IMR-90 (cell line): ENCODE results near the gene NADK2. TPM values are rescaled to one million over a fixed set of nuclear protein-coding genes. Genes with fewer than 3 reads are reported as not detected.

Source experiments
- ATAC-seq: fragments of 200-7000 bp; cut with Tn5 transposase; 2 replicates; pipeline ENCODE4 v1.9.1; 2020; ENCODE audit warnings: low read depth, mild to moderate bottlenecking, moderate library complexity
- BruUV-seq: library from RNA; stranded (reverse); fragments of 400-500 nt; replicated peaks from 2 replicates; lab custom pipeline; 2021; lab: Mats Ljungman, UMichigan
- CTCF ChIA-PET: fragments of 300-600 bp; formaldehyde crosslinking; extraction: SDS; loops from one replicate; lab custom pipeline; 2021; ENCODE audit warnings: antibody characterized with exemption; lab: Yijun Ruan, JAX
- POLR2A ChIA-PET: fragments of 300-600 bp; sonication (Branson Sonifier 250); formaldehyde crosslinking; loops from one replicate; lab custom pipeline; 2022; ENCODE audit warnings: antibody characterized with exemption; ENCODE audit not compliant: unreplicated experiment; lab: Charles Lee
- DNase-seq: peaks from one replicate; pipeline ENCODE4 v3.0.0; 2013
- H2AFZ ChIP-seq: replicated peaks from 2 replicates; pipeline ENCODE3; 2013; ENCODE audit warnings: low read length, mild to moderate bottlenecking; ENCODE audit not compliant: poor library complexity
- H2AK5ac ChIP-seq: 2 replicates; pipeline ENCODE4 v1.6.1; 2013; ENCODE audit warnings: low read depth, low read length, inconsistent platforms
- H2AK9ac ChIP-seq: replicated peaks from 2 replicates; pipeline ENCODE3; 2013; ENCODE audit warnings: mild to moderate bottlenecking, low read depth, low read length, moderate library complexity; ENCODE audit not compliant: poor library complexity
- H2BK120ac ChIP-seq: 2 replicates; pipeline ENCODE4 v1.6.1; 2013; ENCODE audit warnings: low read depth, low read length, inconsistent platforms
- H2BK15ac ChIP-seq: 3 replicates; pipeline ENCODE4 v1.6.1; 2013; ENCODE audit warnings: low read depth, low read length, inconsistent platforms
- H2BK20ac ChIP-seq: 2 replicates; pipeline ENCODE4 v1.6.1; 2013; ENCODE audit warnings: low read depth, mild to moderate bottlenecking, inconsistent platforms, low read length, moderate library complexity
- H2BK5ac ChIP-seq: 2 replicates; pipeline ENCODE4 v1.6.1; 2013; ENCODE audit warnings: mild to moderate bottlenecking, low read depth, low read length, inconsistent platforms; ENCODE audit not compliant: poor library complexity, severe bottlenecking
- H3K14ac ChIP-seq: replicated peaks from 2 replicates; pipeline ENCODE4 v1.6.1; 2013; ENCODE audit warnings: low read depth, low read length, inconsistent platforms
- H3K18ac ChIP-seq: 2 replicates; pipeline ENCODE4 v1.6.1; 2013; ENCODE audit warnings: low read depth, low read length, control low read depth
- H3K23ac ChIP-seq: 2 replicates; pipeline ENCODE4 v1.6.1; 2013; ENCODE audit warnings: low read depth, low read length, inconsistent platforms
- H3K27ac ChIP-seq: 2 replicates; pipeline ENCODE4 v1.5.1; 2013; ENCODE audit warnings: mild to moderate bottlenecking, control low read depth, low read length; ENCODE audit not compliant: insufficient read depth
- H3K27me3 ChIP-seq: 2 replicates; pipeline ENCODE4 v1.6.1; 2013; ENCODE audit warnings: low read length; ENCODE audit not compliant: control insufficient read depth, insufficient read depth
- H3K36me3 ChIP-seq: 2 replicates; pipeline ENCODE4 v1.6.1; 2013; ENCODE audit warnings: low read length, mixed read lengths; ENCODE audit not compliant: control insufficient read depth, insufficient read depth
- H3K4ac ChIP-seq: 2 replicates; pipeline ENCODE4 v1.6.1; 2013; ENCODE audit warnings: low read depth, low read length, inconsistent platforms
- H3K4me1 ChIP-seq: 2 replicates; pipeline ENCODE4 v1.6.1; 2013; ENCODE audit warnings: low read length, mixed read lengths; ENCODE audit not compliant: control insufficient read depth, insufficient read depth
- H3K4me2 ChIP-seq: 2 replicates; pipeline ENCODE4 v1.6.1; 2013; ENCODE audit warnings: low read depth, mild to moderate bottlenecking, control low read depth, low read length, moderate library complexity
- H3K4me3 ChIP-seq: 2 replicates; pipeline ENCODE4 v1.5.1; 2013; ENCODE audit warnings: low read depth, mild to moderate bottlenecking, control low read depth, low read length, moderate library complexity; ENCODE audit not compliant: insufficient read depth
- H3K56ac ChIP-seq: 2 replicates; pipeline ENCODE4 v1.6.1; 2013; ENCODE audit warnings: low read length, inconsistent platforms; ENCODE audit not compliant: insufficient read depth; ENCODE audit errors: extremely low read depth
- H3K79me1 ChIP-seq, 2 experiments: 2 replicates each; pipeline ENCODE4 v1.6.1; 2013; ENCODE audit warnings: low read length in 2 of 2, inconsistent platforms in 1 of 2, low read depth in 1 of 2
- H3K9ac ChIP-seq: 2 replicates; pipeline ENCODE4 v1.6.1; 2013; ENCODE audit warnings: low read depth, low read length, control low read depth
- H3K9me1 ChIP-seq: 2 replicates; pipeline ENCODE4 v1.6.1; 2013; ENCODE audit warnings: low read length, inconsistent platforms; ENCODE audit not compliant: insufficient read depth
- H3K9me3 ChIP-seq: 2 replicates; pipeline ENCODE4 v1.6.1; 2013; ENCODE audit warnings: low read length; ENCODE audit not compliant: control insufficient read depth, insufficient read depth
- H4K20me1 ChIP-seq: 2 replicates; pipeline ENCODE4 v1.6.1; 2013; ENCODE audit warnings: low read length, inconsistent platforms; ENCODE audit not compliant: insufficient read depth
- H4K5ac ChIP-seq: 2 replicates; pipeline ENCODE4 v1.6.1; 2013; ENCODE audit warnings: mild to moderate bottlenecking, low read depth, low read length, control low read depth
- H4K8ac ChIP-seq, 2 experiments: 2 replicates each; pipeline ENCODE4 v1.6.1; 2013; ENCODE audit warnings: low read depth in 2 of 2, low read length in 2 of 2, control low read depth in 1 of 2, inconsistent platforms in 1 of 2
- H4K91ac ChIP-seq: 2 replicates; pipeline ENCODE4 v1.6.1; 2013; ENCODE audit warnings: low read depth, low read length, inconsistent platforms; ENCODE audit not compliant: insufficient read depth
- BHLHE40 ChIP-seq: fragments of 150-350 bp; IDR thresholded peaks from 2 replicates; pipeline ENCODE4 v1.6.1; 2016; ENCODE audit warnings: mild to moderate bottlenecking, low read depth, low read length
- CEBPB ChIP-seq: IDR thresholded peaks from 2 replicates; pipeline ENCODE4 v1.6.1; 2012; ENCODE audit warnings: low read depth, low read length, improper control_type of control experiment
- CHD1 ChIP-seq: IDR thresholded peaks from 2 replicates; pipeline ENCODE4 v1.6.1; 2012; ENCODE audit warnings: low read depth, low read length, improper control_type of control experiment
- MAFK ChIP-seq: IDR thresholded peaks from 2 replicates; pipeline ENCODE4 v1.6.1; 2012; ENCODE audit warnings: low read depth, low read length, improper control_type of control experiment
- MAZ ChIP-seq: IDR thresholded peaks from 2 replicates; pipeline ENCODE4 v1.6.1; 2012; ENCODE audit warnings: low read depth, mild to moderate bottlenecking, low read length, improper control_type of control experiment, moderate library complexity, borderline replicate concordance
- MXI1 ChIP-seq: IDR thresholded peaks from 2 replicates; pipeline ENCODE4 v1.6.1; 2012; ENCODE audit warnings: low read depth, mild to moderate bottlenecking, low read length, moderate library complexity, borderline replicate concordance
- POLR2A ChIP-seq: IDR thresholded peaks from 2 replicates; pipeline ENCODE4 v1.6.1; 2012; ENCODE audit warnings: mild to moderate bottlenecking, low read depth, low read length
- RAD21 ChIP-seq: IDR thresholded peaks from 2 replicates; pipeline ENCODE4 v1.6.1; 2012; ENCODE audit warnings: low read length, improper control_type of control experiment
- RCOR1 ChIP-seq: IDR thresholded peaks from 2 replicates; pipeline ENCODE4 v1.6.1; 2012; ENCODE audit warnings: mild to moderate bottlenecking, low read length, improper control_type of control experiment; ENCODE audit not compliant: insufficient replicate concordance
- WGBS, 2 experiments: methylation state at CpG; one replicate each; pipeline versions ENCODE4 v1.1.5 to v1.1.7; 2013; ENCODE audit warnings: missing lambda C conversion rate in 2 of 2; ENCODE audit not compliant: insufficient read length in 1 of 2; ENCODE audit errors: extremely low coverage in 2 of 2; 5-methylcytosine and 5-hydroxymethylcytosine counted together
- dilution Hi-C: fragments of 300-500 bp; cut with HindIII; formaldehyde crosslinking; loops from one replicate; pipeline ENCODE4 v1.14.3; 2018; ENCODE audit warnings: low sequenced_read_pairs; ENCODE audit not compliant: unreplicated experiment
- in situ Hi-C: fragments of 300-500 bp; cut with MboI; formaldehyde crosslinking; loops from 3 replicates; pipeline ENCODE4 v1.14.3; 2019; ENCODE audit warnings: low sequenced_read_pairs, inconsistent platforms, mixed read lengths
- intact Hi-C: fragments of 100-400 bp; cut with micrococcal nuclease; formaldehyde crosslinking; loops from 2 replicates; pipeline ENCODE4 v1.10.0; 2022
- polyA plus RNA-seq, 3 experiments: library from polyadenylated mRNA; depleted of rRNA; stranded (reverse); fragments of >200 nt; gene quantifications; 2 replicates each; pipeline ENCODE4 v1.2.3, GENCODE V29; 2012; ENCODE audit warnings: low replicate concordance in 1 of 3
- total RNA-seq: library from RNA; depleted of rRNA; stranded (reverse); fragments of >200 nt; gene quantifications from 2 replicates; pipeline ENCODE4 v1.2.3, GENCODE V29; 2012
- TF ChIP-seq, protein P1 (sequence below): conservative IDR thresholded peaks from 2 replicates; pipeline ENCODE4 v1.5.1; 2012; ENCODE audit warnings: mild to moderate bottlenecking, low read depth, low read length, improper control_type of control experiment
- TF ChIP-seq, protein P2 (sequence below): fragments of 150-350 bp; IDR thresholded peaks from 2 replicates; pipeline ENCODE4 v1.6.1; 2017; ENCODE audit warnings: mild to moderate bottlenecking, antibody characterized with exemption, low read length, low read depth
- TF ChIP-seq, protein P3 (sequence below): fragments of 150-350 bp; IDR thresholded peaks from 2 replicates; pipeline ENCODE4 v1.6.1; 2016; ENCODE audit warnings: low read depth, mild to moderate bottlenecking, low read length, moderate library complexity, borderline replicate concordance

Gene NADK2
- total and polyA plus RNA-seq, 2 of the 4 experiments (the other 2 are of a cell fraction): 7.4 to 17.4 TPM

DNA sequence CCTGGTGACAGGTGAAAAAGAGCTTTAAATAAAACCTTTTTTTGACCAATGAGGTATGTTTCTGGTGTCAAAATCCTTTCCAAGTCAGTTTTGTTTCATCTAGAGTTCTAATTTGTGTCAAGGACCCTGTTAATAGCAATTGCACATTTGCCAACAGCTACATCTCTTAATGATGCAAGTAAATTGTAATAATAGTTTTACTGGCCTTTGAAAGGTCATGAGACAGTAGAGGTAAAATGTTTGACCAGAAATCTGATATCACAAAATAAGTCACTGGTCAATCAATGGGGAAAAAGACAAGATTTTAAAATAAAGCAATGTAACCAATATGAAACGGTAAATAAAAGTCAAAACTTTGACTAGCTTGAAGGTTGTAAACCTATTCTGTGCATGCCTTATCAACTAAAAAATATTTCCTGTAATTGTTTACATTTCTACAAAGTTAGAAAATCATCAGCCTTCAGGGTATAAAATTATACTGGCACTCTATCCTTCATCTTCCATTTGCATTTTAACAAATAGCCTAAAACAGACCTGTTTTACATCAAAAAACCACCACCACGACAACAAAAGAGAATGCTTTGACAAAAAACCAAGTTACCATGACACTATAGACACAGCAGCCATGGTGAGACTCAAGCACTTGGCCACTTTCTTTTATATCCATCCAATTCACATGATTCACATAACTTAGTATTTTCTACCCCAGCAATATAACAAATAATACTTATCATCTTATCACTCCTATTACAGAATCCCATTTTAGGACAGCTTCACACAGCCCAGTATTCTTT, 3.0 kb downstream of the NADK2 start (continued):
- TF ChIP-seq RCOR1 (no peak), MAFK (no peak), MXI1 (no peak), CHD1 (no peak), RAD21 (no peak), BHLHE40 (no peak), POLR2A (no peak)

DNA sequence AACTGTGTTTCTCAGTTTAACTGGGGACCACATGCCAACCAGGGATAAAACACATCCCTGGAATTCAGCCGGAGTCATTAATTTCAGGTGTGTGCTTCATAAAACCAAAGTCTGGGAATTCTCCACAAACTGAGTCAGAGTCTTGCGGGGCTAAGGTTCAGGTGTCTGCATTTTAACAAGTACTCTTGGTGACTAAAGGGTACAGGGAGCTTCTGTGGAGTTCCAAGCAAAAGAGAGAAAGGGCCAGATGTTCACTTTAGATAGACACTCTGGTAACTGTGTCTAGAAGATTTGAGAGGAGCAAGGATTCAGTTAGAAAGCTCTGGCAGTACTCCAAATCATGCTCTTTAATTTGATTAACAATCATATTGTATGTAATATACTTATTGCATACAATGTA, 4.0 kb downstream of the NADK2 start:
- no peak overlapping the region for H3K4ac ChIP-seq
- H2BK120ac ChIP-seq: no peak overlapping the region
- no peak overlapping the region for H3K27ac ChIP-seq
- no peak overlapping the region for H2BK5ac ChIP-seq
- in situ Hi-C loops (no loop called here), intact Hi-C loops (loop anchor here (2.0 kb wide), 1 partner anchor 35 kb away; no protein-coding TSS in a partner anchor), dilution Hi-C loops (no loop called here)
- ChIA-PET CTCF (no interaction called here), POLR2A (no interaction called here)
- H3K79me1 ChIP-seq: peaks cover 3 to 45% of the 10 kb centered on the region in 2 experiments; a peak in 3 of 4 replicates
- no TSS peak for BruUV-seq
- H4K8ac ChIP-seq: no peak overlapping the region
- H4K5ac ChIP-seq: no peak overlapping the region
- DNase-seq: no peak
- H2AK5ac ChIP-seq: no peak overlapping the region
- no peak overlapping the region for H3K56ac ChIP-seq
- H2AK9ac ChIP-seq: no peak overlapping the region
- peaks cover 4% of the 10 kb centered on the region for H3K4me1 ChIP-seq
- no peak overlapping the region for H3K14ac ChIP-seq
- no peaks in the 10 kb centered on the region for H3K9me3 ChIP-seq
- no peak overlapping the region for H2BK20ac ChIP-seq
- H3K4me3 ChIP-seq: no peak overlapping the region
- H3K4me2 ChIP-seq: no peak overlapping the region
- H2BK15ac ChIP-seq: no peak overlapping the region
- no peak overlapping the region for H3K18ac ChIP-seq
- H4K91ac ChIP-seq: no peak overlapping the region
- no peaks in the 10 kb centered on the region for H3K36me3 ChIP-seq
- H4K20me1 ChIP-seq: no peaks in the 10 kb centered on the region
- H3K9me1 ChIP-seq: 0 out of 2 replicates have a peak, but pooled peaks cover 3% of the 10 kb centered on the region
- H3K27me3 ChIP-seq: no peaks in the 10 kb centered on the region
- no peak overlapping the region for H2AFZ ChIP-seq
- no peak overlapping the region for H3K23ac ChIP-seq
- no peak overlapping the region for H3K9ac ChIP-seq
- no peak for ATAC-seq
- no CpG with 5 or more reads among the region's 2 CpGs for WGBS, 2 experiments
- TF ChIP-seq, protein P1, sequence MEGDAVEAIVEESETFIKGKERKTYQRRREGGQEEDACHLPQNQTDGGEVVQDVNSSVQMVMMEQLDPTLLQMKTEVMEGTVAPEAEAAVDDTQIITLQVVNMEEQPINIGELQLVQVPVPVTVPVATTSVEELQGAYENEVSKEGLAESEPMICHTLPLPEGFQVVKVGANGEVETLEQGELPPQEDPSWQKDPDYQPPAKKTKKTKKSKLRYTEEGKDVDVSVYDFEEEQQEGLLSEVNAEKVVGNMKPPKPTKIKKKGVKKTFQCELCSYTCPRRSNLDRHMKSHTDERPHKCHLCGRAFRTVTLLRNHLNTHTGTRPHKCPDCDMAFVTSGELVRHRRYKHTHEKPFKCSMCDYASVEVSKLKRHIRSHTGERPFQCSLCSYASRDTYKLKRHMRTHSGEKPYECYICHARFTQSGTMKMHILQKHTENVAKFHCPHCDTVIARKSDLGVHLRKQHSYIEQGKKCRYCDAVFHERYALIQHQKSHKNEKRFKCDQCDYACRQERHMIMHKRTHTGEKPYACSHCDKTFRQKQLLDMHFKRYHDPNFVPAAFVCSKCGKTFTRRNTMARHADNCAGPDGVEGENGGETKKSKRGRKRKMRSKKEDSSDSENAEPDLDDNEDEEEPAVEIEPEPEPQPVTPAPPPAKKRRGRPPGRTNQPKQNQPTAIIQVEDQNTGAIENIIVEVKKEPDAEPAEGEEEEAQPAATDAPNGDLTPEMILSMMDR: no peak
- TF ChIP-seq POLR2A: no peak
- no peak for TF ChIP-seq CEBPB
- no peak for TF ChIP-seq BHLHE40
- TF ChIP-seq MAZ: no peak
- no peak for TF ChIP-seq RAD21
- TF ChIP-seq, protein P2, sequence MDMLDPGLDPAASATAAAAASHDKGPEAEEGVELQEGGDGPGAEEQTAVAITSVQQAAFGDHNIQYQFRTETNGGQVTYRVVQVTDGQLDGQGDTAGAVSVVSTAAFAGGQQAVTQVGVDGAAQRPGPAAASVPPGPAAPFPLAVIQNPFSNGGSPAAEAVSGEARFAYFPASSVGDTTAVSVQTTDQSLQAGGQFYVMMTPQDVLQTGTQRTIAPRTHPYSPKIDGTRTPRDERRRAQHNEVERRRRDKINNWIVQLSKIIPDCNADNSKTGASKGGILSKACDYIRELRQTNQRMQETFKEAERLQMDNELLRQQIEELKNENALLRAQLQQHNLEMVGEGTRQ: no peak
- TF ChIP-seq CHD1: no peak
- TF ChIP-seq MXI1: no peak
- TF ChIP-seq, protein P3, sequence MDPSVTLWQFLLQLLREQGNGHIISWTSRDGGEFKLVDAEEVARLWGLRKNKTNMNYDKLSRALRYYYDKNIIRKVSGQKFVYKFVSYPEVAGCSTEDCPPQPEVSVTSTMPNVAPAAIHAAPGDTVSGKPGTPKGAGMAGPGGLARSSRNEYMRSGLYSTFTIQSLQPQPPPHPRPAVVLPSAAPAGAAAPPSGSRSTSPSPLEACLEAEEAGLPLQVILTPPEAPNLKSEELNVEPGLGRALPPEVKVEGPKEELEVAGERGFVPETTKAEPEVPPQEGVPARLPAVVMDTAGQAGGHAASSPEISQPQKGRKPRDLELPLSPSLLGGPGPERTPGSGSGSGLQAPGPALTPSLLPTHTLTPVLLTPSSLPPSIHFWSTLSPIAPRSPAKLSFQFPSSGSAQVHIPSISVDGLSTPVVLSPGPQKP: no peak
